Skeletal muscle tissue (tissue), 4 donors: Measurements from ENCODE around the gene ING4. TPM values are rescaled to one million over a fixed set of nuclear protein-coding genes. Genes with fewer than 3 reads are reported as not detected.

ENCODE experiments used
- H3K27ac ChIP-seq: one replicate; pipeline ENCODE4 v1.7.0; 2013; ENCODE audit warnings: mild to moderate bottlenecking, low read depth, low read length, inconsistent platforms
- H3K27me3 ChIP-seq, 3 donors: one replicate each; pipeline ENCODE4 v1.7.0; 2013; ENCODE audit warnings: low read length in 3 of 3; ENCODE audit not compliant: control insufficient read depth in 3 of 3, insufficient read depth in 3 of 3
- H3K36me3 ChIP-seq, 3 donors: one replicate each; pipeline ENCODE4 v1.7.0; 2013; ENCODE audit warnings: low read length in 3 of 3; ENCODE audit not compliant: control insufficient read depth in 3 of 3, insufficient read depth in 3 of 3
- H3K4me1 ChIP-seq, 3 donors: one replicate each; pipeline ENCODE4 v1.7.0; 2013; ENCODE audit warnings: low read length in 3 of 3, mild to moderate bottlenecking in 3 of 3; ENCODE audit not compliant: control insufficient read depth in 3 of 3, insufficient read depth in 3 of 3
- H3K4me3 ChIP-seq, 3 donors: one replicate each; pipeline ENCODE4 v1.7.0; 2013; ENCODE audit warnings: low read length in 3 of 3
- H3K9ac ChIP-seq, 3 donors: one replicate each; pipeline ENCODE4 v1.7.0; 2013; ENCODE audit warnings: low read length in 3 of 3, mild to moderate bottlenecking in 3 of 3, moderate library complexity in 2 of 3, low read depth in 1 of 3
- H3K9me3 ChIP-seq, 3 donors: one replicate each; pipeline ENCODE4 v1.7.0; 2013; ENCODE audit warnings: low read length in 3 of 3; ENCODE audit not compliant: control insufficient read depth in 3 of 3
- total RNA-seq: library from RNA; depleted of rRNA; stranded (reverse); fragments of >200 nt; gene quantifications from one replicate; pipeline ENCODE4 v1.2.3, GENCODE V29; 2014
- donor health status: Osteomylitis.

ING4 gene
- total RNA-seq, 1 donor from 2014 or later, result 38.1 TPM

GRCh38 chr12:6653342-6653741, 9.6 kb downstream of the ING4 start:
- no peaks in the 10 kb centered on the region for H3K27me3 ChIP-seq
- no peak overlapping the region for H3K4me3 ChIP-seq
- H3K9ac ChIP-seq, result peak overlapping the region in 1 of 3 donors; percentile 8
- H3K4me1 ChIP-seq, result peaks cover 0 to 4% (median 3%) of the 10 kb centered on the region in 3 donors
- no peak overlapping the region for H3K27ac ChIP-seq
- H3K9me3 ChIP-seq, result no peaks in the 10 kb centered on the region
- peaks cover 36 to 63% (median 55%) of the 10 kb centered on the region in 3 donors for H3K36me3 ChIP-seq

- no peak overlapping the region for H3K27ac ChIP-seq
- no peaks in the 10 kb centered on the region for H3K27me3 ChIP-seq
- H3K4me3 ChIP-seq, result no peak overlapping the region
- no peak overlapping the region for H3K9ac ChIP-seq
- H3K36me3 ChIP-seq, result peaks cover 36 to 67% (median 55%) of the 10 kb centered on the region in 3 donors
- H3K9me3 ChIP-seq, result no peaks in the 10 kb centered on the region
- peaks cover 0 to 4% (median 4%) of the 10 kb centered on the region in 3 donors for H3K4me1 ChIP-seq
Measured at GRCh38 chr12:6652391-6652790, 10.5 kb downstream of the ING4 start.

GRCh38 chr12:6650832-6651231, 12.1 kb downstream of the ING4 start:
- H3K36me3 ChIP-seq, result peaks cover 31 to 56% (median 47%) of the 10 kb centered on the region in 3 donors
- H3K27ac ChIP-seq, result no peak overlapping the region
- no peaks in the 10 kb centered on the region for H3K9me3 ChIP-seq
- H3K4me1 ChIP-seq, result peaks cover 9 to 10% (median 10%) of the 10 kb centered on the region in 3 donors
- H3K9ac ChIP-seq, result no peak overlapping the region
- H3K27me3 ChIP-seq, result no peaks in the 10 kb centered on the region
- H3K4me3 ChIP-seq, result no peak overlapping the region

DNA sequence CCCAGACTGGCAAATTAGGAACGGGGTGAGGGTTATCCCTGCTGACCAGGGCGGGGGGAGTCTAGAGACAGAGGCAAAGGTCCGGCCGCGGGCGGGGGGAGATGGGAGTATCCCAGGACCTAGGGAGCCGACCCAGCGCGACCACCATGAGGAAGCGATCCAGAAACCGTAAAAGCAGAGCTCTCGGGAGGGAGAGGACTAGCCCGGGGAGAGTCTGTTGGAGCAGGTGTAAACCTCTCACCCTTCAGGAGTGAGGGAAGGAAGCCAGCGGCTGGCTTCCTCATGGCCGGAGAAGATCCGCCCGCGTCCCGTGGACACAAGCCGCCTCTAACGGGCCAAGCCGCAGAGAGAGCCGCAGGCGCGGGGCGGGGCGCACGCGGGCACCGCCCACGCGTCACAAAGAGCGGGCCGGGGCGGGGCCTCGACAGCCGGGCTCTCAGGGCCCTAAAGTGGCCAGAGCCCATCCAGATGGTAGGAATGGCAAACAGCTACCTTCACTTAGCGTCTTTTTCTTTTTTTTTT, 15.8 kb downstream of the ING4 start, which contains the start of gene ACRBP:
Gene ACRBP, minus strand, starts transcription at position 350 of the 522 bp plus-strand sequence. Its CDS starts 66 bp downstream, at position 284.
- Histone ChIP-seq H3K36me3 (peaks cover 19 to 26% (median 22%) of the 10 kb centered on the region in 3 donors), H3K9me3 (no peaks in the 10 kb centered on the region), H3K27ac (peak within 1 kb of the TSS; percentile 12), H3K27me3 (no peaks in the 10 kb centered on the region), H3K9ac (peak within 1 kb of the TSS; percentile 51 to 77 (median 62)), H3K4me1 (peaks cover 6 to 10% (median 6%) of the 10 kb centered on the region in 3 donors), H3K4me3 (peak within 1 kb of the TSS; percentile 71)

DNA sequence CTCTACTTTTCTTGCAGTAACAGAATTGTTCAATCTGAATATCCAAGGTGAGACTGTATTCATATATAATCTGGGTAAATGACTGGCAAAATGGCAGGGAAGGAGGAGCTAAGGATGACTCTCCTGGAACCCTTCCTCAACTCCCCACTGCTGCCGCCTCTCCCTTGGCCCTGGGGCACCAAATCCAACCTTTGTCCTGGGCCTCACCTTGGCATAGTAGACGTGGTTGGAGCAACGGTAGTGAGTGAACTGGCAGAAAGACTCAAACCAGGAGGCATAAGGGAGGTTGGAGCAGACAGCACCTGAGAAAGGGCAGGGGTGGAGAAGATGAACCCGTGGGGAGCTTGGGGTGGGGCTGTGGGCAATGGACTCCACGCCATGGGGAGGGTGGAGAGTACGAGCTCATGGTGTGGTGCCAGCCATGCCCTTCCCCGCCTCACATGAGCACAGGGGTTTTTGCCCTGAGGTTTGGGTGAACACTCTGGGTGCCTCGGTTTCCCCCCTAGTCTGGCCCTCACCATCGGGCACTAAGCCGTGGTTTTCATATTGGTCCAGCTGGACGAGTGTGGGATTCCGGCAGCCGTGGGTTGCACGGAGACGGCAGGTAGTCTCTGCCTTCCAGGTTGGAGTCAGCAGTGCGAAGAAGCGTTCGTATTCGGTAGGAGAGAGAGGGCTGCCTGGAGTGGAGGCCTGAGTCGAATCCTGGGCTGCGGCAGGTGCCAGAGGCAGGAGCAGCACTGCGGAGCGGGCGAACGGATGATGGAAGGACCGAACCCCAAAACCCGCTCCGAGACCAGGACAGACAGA, 16.4 kb downstream of the ING4 start:
- H3K4me1 ChIP-seq, result peaks cover 6 to 10% (median 6%) of the 10 kb centered on the region in 3 donors
- H3K4me3 ChIP-seq, result peak overlapping the region; percentile 71
- peak overlapping the region; percentile 12 for H3K27ac ChIP-seq
- no peaks in the 10 kb centered on the region for H3K27me3 ChIP-seq
- peaks cover 15 to 21% (median 18%) of the 10 kb centered on the region in 3 donors for H3K36me3 ChIP-seq
- peak overlapping the region; percentile 51 to 77 (median 62) for H3K9ac ChIP-seq
- no peaks in the 10 kb centered on the region for H3K9me3 ChIP-seq

- Histone ChIP-seq H3K36me3 (peaks cover 0 to 7% (median 3%) of the 10 kb centered on the region in 3 donors), H3K27ac (no peak overlapping the region), H3K9ac (no peak overlapping the region), H3K9me3 (no peaks in the 10 kb centered on the region), H3K4me3 (no peak overlapping the region), H3K27me3 (no peaks in the 10 kb centered on the region), H3K4me1 (peaks cover 6 to 10% (median 6%) of the 10 kb centered on the region in 3 donors)
Measured at GRCh38 chr12:6644903-6645302, 18.0 kb downstream of the ING4 start.

- Histone ChIP-seq H3K4me3 (no peak overlapping the region), H3K27me3 (no peaks in the 10 kb centered on the region), H3K9ac (no peak overlapping the region), H3K27ac (no peak overlapping the region), H3K4me1 (peaks cover 6 to 10% (median 6%) of the 10 kb centered on the region in 3 donors), H3K36me3 (peaks cover 0 to 7% (median 3%) of the 10 kb centered on the region in 3 donors), H3K9me3 (no peaks in the 10 kb centered on the region)
Measured at GRCh38 chr12:6644257-6644596, 18.7 kb downstream of the ING4 start.

- Histone ChIP-seq H3K9me3 (no peaks in the 10 kb centered on the region), H3K9ac (no peak overlapping the region), H3K36me3 (peaks cover 0 to 7% (median 3%) of the 10 kb centered on the region in 3 donors), H3K4me1 (peaks cover 6 to 10% (median 6%) of the 10 kb centered on the region in 3 donors), H3K4me3 (no peak overlapping the region), H3K27me3 (no peaks in the 10 kb centered on the region), H3K27ac (no peak overlapping the region)
Measured at GRCh38 chr12:6643569-6644256, 19.2 kb downstream of the ING4 start.

GRCh38 chr12:6641131-6641530, 21.8 kb downstream of the ING4 start:
- no peaks in the 10 kb centered on the region for H3K27me3 ChIP-seq
- H3K36me3 ChIP-seq, result no peaks in the 10 kb centered on the region
- no peak overlapping the region for H3K4me3 ChIP-seq
- H3K9me3 ChIP-seq, result no peaks in the 10 kb centered on the region
- no peak overlapping the region for H3K27ac ChIP-seq
- H3K9ac ChIP-seq, result no peak overlapping the region
- no peaks in the 10 kb centered on the region for H3K4me1 ChIP-seq

GRCh38 chr12:6640497-6640896, 22.4 kb downstream of the ING4 start:
- no peaks in the 10 kb centered on the region for H3K36me3 ChIP-seq
- no peak overlapping the region for H3K27ac ChIP-seq
- H3K9me3 ChIP-seq, result no peaks in the 10 kb centered on the region
- H3K27me3 ChIP-seq, result no peaks in the 10 kb centered on the region
- no peaks in the 10 kb centered on the region for H3K4me1 ChIP-seq
- no peak overlapping the region for H3K9ac ChIP-seq
- H3K4me3 ChIP-seq, result no peak overlapping the region
